ENCODE measurements around the gene RFFL.
"Not testable (repeated sequence)": the region's sequence is repeated elsewhere in the genome, so short reads cannot be mapped to it uniquely, and the experiment has no call there.

Gene RFFL

GRCh38 chr17:35063514-35064223 lies at the start of gene RFFL:
Gene RFFL (minus strand): TSS chr17:35063707. CDS start chr17:35026553, 37,154 bp downstream.
- DNase-seq: peak; percentile 86 to 90

GRCh38 chr17:35110791-35111190 lies 47.3 kb upstream of the RFFL start:
- DNase-seq: not testable (repeated sequence)

- no peak for DNase-seq
These were observed 41.4 kb upstream of the RFFL start for GRCh38 chr17:35104844-35105450.

- no peak for DNase-seq
These were observed 39.8 kb upstream of the RFFL start for GRCh38 chr17:35103271-35103670.

GRCh38 chr17:35101725-35102124 lies 38.2 kb upstream of the RFFL start:
- DNase-seq: no peak

- DNase-seq: no peak
These were observed 37.5 kb upstream of the RFFL start for GRCh38 chr17:35101036-35101435.

- DNase-seq: no peak
These were observed 36.4 kb upstream of the RFFL start for GRCh38 chr17:35099908-35100307.

GRCh38 chr17:35097776-35098175 lies 34.3 kb upstream of the RFFL start:
- no peak for DNase-seq

GRCh38 chr17:35095741-35096140 lies 32.2 kb upstream of the RFFL start:
- DNase-seq: no peak

GRCh38 chr17:35094902-35095301 lies 31.4 kb upstream of the RFFL start:
- DNase-seq: no peak

- DNase-seq: not testable (repeated sequence)
These were observed 27.2 kb upstream of the RFFL start for GRCh38 chr17:35090707-35091106.

- no peak for DNase-seq
These were observed 26.2 kb upstream of the RFFL start for GRCh38 chr17:35089586-35090296.

- peak; percentile 88 to 94 for DNase-seq
These were observed 25.5 kb upstream of the RFFL start for GRCh38 chr17:35088881-35089585.

- DNase-seq: peak in 1 of 2 donors; percentile 36
These were observed 24.9 kb upstream of the RFFL start for GRCh38 chr17:35088356-35088880.

GRCh38 chr17:35087731-35088355 lies 24.3 kb upstream of the RFFL start:
- DNase-seq: peak; percentile 32 to 64

GRCh38 chr17:35086931-35087573 lies 23.5 kb upstream of the RFFL start:
- DNase-seq: peak in 1 of 2 donors; percentile 30

GRCh38 chr17:35086164-35086563 lies 22.7 kb upstream of the RFFL start:
- DNase-seq: no peak

GRCh38 chr17:35084987-35085386 lies 21.5 kb upstream of the RFFL start:
- no peak for DNase-seq

- no peak for DNase-seq
These were observed 19.6 kb upstream of the RFFL start for GRCh38 chr17:35083071-35083470.

GRCh38 chr17:35082073-35082657 lies 18.7 kb upstream of the RFFL start:
- peak in 1 of 2 donors; percentile 34 for DNase-seq

- DNase-seq: no peak
These were observed 18.1 kb upstream of the RFFL start for GRCh38 chr17:35081638-35082037.

GRCh38 chr17:35080536-35080935 lies 17.0 kb upstream of the RFFL start:
- DNase-seq: peak in 1 of 2 donors; percentile 40

All from CD4-positive, alpha-beta T cell treated with Interferon alpha-2 for 1 hour (primary cell).